Memory B cell (primary cell): ENCODE results near the gene ATXN7L3.

Experiments
- ATAC-seq: fragments of 150-1000 bp; cut with Tn5 transposase; 2 replicates; pipeline ENCODE4 v1.10.0; 2021; ENCODE audit warnings: low read depth, mild to moderate bottlenecking, moderate library complexity
- DNase-seq, 2 donors: peaks; one replicate each; pipeline ENCODE4 v3.0.0; 2022; ENCODE audit warnings: low spot score in 2 of 2
- H3K27ac Mint-ChIP-seq: one replicate; pipeline ENCODE4 v1.8.0; 2022; ENCODE audit warnings: mild to moderate bottlenecking, moderate library complexity, mixed read lengths
- H3K27me3 Mint-ChIP-seq: one replicate; pipeline ENCODE4 v1.8.0; 2022; ENCODE audit warnings: mixed read lengths
- H3K36me3 Mint-ChIP-seq: one replicate; pipeline ENCODE4 v1.8.0; 2022; ENCODE audit warnings: mild to moderate bottlenecking, mixed read lengths
- H3K4me1 Mint-ChIP-seq: one replicate; pipeline ENCODE4 v1.8.0; 2022; ENCODE audit warnings: mixed read lengths
- H3K4me3 Mint-ChIP-seq: one replicate; pipeline ENCODE4 v1.8.0; 2022; ENCODE audit warnings: mild to moderate bottlenecking, moderate library complexity, mixed read lengths
- H3K9me3 Mint-ChIP-seq: one replicate; pipeline ENCODE4 v1.8.0; 2022; ENCODE audit warnings: mixed read lengths

The ATXN7L3 gene

DNA sequence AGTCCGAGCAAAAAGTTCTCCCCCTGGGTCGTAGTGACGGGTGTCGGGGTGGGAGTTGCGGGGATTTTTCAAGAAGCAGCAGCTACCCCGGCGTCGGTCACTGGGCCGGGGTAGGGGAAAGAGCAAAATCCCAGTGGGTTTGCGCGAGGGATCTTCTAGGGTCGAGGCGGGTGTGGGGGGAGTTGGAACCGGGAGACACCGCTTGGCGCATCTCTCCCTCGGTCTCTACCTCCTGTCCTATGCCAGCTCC is 22.1 kb upstream of the ATXN7L3 start:
- H3K27me3 Mint-ChIP-seq: no peaks in the 10 kb centered on the region
- H3K4me1 Mint-ChIP-seq: peaks cover 18% of the 10 kb centered on the region
- H3K36me3 Mint-ChIP-seq: peaks cover 1% of the 10 kb centered on the region
- peak in 1 of 2 donors; percentile 45 for DNase-seq
- H3K4me3 Mint-ChIP-seq: peak overlapping the region; percentile 93
- H3K27ac Mint-ChIP-seq: peak overlapping the region; percentile 95
- no peak for ATAC-seq
- no peaks in the 10 kb centered on the region for H3K9me3 Mint-ChIP-seq

DNA sequence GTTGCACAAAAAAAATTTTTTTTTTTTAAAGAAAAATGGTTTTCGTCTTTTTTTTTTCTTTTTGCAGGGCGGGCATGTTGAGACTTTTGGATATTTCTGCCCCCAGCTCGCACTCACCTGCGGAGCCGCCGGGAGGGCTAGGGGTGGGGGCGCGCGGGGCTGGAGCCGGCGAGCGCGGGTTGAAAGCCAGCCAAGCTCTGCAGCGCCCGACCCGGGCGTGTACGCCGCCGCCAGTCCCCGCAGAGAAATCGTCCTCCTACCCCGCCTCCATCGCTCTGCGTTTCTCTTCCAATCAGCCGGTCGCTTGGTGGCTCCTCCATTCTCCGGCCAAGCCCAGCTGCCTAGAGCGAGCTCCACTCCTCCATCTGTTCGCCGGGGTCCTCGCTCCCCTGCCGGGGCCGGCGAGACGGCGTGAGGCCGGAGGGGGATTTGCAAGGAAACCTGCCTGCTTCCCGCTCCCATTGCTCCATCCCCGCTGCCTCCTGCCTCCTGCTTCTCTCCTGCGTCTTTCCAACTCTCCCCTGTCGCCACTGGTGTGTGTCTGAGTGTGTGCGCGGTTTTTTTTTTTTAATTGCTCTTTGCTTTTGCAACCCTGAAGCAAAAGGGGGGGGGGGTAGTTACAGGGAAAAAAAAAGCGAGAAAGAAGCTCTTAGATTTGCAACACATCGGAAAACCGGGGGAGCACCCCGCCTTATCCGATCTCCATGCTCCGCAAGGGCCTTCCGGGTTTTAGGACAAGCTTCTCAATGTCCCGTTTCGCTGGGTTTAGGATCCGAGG is 21.6 kb upstream of the ATXN7L3 start:
- ATAC-seq: peak; percentile 28
- Mint-ChIP-seq H3K27me3 (no peaks in the 10 kb centered on the region), H3K36me3 (peaks cover 3% of the 10 kb centered on the region), H3K4me1 (peaks cover 22% of the 10 kb centered on the region), H3K4me3 (peak overlapping the region; percentile 93), H3K27ac (peak overlapping the region; percentile 95), H3K9me3 (no peaks in the 10 kb centered on the region)
- DNase-seq: peak; percentile 58 to 70

GRCh38 chr17:44220213-44221083 is 20.8 kb upstream of the ATXN7L3 start:
- Mint-ChIP-seq H3K4me1 (peaks cover 29% of the 10 kb centered on the region), H3K36me3 (peaks cover 6% of the 10 kb centered on the region), H3K27me3 (no peaks in the 10 kb centered on the region), H3K4me3 (peak overlapping the region; percentile 93), H3K9me3 (no peaks in the 10 kb centered on the region), H3K27ac (peak overlapping the region; percentile 95)
- ATAC-seq (peak; percentile 20), DNase-seq (peak; percentile 51 to 70)

DNA sequence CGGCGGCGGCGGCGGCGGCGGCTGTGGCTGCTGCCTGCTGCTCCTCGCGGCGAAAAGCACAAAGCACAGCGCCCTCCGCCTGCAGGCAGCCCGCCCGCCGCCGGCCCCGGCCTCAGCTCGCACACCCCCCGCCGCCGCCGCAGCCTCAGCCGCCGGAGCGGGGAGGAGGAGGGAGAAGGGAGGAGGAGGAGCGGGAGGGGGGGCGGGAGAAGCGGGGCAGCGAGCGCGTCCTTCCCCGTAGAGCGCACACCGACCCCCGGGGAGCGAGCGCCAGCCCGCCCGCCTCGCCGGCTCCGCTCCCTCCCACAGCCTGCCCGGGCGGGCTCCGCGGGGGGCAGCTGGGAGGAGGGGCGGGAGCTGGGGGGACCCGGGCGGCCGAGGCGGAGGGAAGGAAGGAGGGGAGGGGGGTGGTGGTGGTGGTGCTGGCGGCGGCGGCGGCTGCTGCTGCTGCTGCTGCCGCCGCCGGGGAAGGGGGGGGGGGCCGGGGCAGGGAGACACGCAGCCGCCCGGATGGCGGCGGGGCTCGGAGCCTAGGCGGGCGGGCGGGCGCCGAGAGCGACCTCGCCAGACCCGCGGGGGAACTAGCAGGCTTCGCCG is 20.0 kb upstream of the ATXN7L3 start, which contains the start of gene UBTF:
UBTF (minus strand) TSS at position 60 of the 597 bp plus-strand sequence. CDS start 1,446 bp downstream, outside the sequence.
- Mint-ChIP-seq H3K4me3 (peak within 1 kb of the TSS; percentile 93), H3K27me3 (no peaks in the 10 kb centered on the region), H3K36me3 (peaks cover 12% of the 10 kb centered on the region), H3K4me1 (peaks cover 36% of the 10 kb centered on the region), H3K9me3 (no peaks in the 10 kb centered on the region), H3K27ac (peak within 1 kb of the TSS; percentile 91)
- ATAC-seq (peak; percentile 31), DNase-seq (peak; percentile 65 to 71)

- H3K27ac Mint-ChIP-seq: no peak overlapping the region
These were observed 19.5 kb upstream of the ATXN7L3 start for GRCh38 chr17:44219108-44219615.

DNA sequence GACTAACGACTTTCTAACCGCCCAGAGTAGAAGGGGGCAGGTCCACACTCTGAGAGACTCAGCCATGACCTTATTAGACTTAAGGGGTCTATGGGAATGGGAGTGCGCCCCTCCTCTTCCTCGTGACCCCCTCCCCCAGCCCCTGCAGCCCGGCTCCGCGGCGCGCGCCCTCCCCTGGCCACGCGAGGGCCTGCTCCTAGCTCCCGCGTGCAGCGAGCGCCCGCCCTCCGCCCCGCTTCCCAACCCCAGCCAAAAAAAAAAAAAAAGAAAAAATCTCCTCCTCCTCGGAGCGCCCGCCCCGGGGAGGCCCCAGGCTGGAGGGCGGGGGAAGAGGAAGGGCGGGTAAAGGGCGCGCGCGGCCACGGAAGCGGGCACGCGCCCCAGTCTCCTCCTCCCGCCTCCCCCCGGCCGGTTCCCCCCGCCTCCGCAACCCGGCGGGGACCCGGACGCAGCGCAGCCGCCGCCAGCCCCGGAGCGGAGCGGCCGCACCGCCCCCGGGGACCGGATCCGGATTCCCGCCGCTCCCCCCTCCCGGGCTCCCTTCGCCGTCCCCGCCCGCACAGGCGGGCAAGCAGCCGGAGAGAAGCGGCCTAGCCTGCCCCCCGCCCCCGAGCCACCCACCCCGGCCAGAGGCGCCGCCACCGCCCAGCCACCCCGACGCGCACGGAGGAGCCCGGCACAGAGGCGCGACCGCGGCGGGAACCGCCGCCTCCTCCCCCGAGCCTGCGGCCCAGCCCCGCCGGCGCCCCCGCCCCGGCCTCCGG is 18.8 kb upstream of the ATXN7L3 start:
- no peaks in the 10 kb centered on the region for H3K9me3 Mint-ChIP-seq
- H3K4me3 Mint-ChIP-seq: peak overlapping the region; percentile 77
- peaks cover 46% of the 10 kb centered on the region for H3K4me1 Mint-ChIP-seq
- peaks cover 20% of the 10 kb centered on the region for H3K36me3 Mint-ChIP-seq
- H3K27ac Mint-ChIP-seq: peak overlapping the region; percentile 87
- no peaks in the 10 kb centered on the region for H3K27me3 Mint-ChIP-seq
- ATAC-seq (peak; percentile 42), DNase-seq (peak; percentile 85 to 88)

More at GRCh38 chr17:44219108-44219615, 19.5 kb upstream of the ATXN7L3 start:
- Mint-ChIP-seq H3K4me3 (peak overlapping the region; percentile 57), H3K4me1 (peaks cover 40% of the 10 kb centered on the region), H3K9me3 (no peaks in the 10 kb centered on the region), H3K27me3 (no peaks in the 10 kb centered on the region), H3K36me3 (peaks cover 14% of the 10 kb centered on the region)
- DNase-seq (peak; percentile 77 to 84), ATAC-seq (peak; percentile 45)

DNA sequence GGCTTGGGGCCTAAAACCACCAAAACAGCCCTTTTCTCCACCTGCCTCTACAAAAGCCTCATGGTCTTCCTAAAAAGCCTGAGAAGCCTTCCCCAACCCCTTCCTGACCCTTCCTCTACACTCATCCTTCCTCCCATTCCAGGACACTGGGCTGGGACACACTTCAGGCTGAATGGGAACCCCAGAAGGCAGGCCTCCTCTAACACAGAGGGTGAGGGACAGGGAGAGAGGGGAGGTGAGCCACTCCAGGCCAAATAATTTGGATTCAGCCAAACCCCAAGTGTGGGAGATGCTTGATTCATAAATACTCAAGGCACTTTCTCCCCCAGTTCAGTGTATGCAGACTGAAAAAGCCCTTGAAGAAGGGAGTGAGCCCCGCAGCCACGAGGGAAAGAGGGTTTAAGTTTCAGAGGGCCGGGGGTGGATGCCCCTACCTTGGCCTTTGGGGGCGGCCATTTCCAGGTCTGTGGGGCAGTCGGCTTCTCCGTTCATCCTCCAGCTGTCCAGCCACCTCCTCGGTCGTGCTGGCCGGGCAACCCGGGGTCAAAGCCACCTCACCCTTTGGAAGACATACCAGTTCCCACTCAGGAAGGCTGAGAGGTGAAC is 18.2 kb upstream of the ATXN7L3 start:
- no peaks in the 10 kb centered on the region for H3K9me3 Mint-ChIP-seq
- peaks cover 46% of the 10 kb centered on the region for H3K4me1 Mint-ChIP-seq
- no peaks in the 10 kb centered on the region for H3K27me3 Mint-ChIP-seq
- DNase-seq: peak in 1 of 2 donors; percentile 40
- peak overlapping the region; percentile 77 for H3K4me3 Mint-ChIP-seq
- H3K27ac Mint-ChIP-seq: peak overlapping the region; percentile 87
- ATAC-seq: no peak
- H3K36me3 Mint-ChIP-seq: peaks cover 20% of the 10 kb centered on the region

GRCh38 chr17:44216694-44217093 is 17.0 kb upstream of the ATXN7L3 start:
- H3K36me3 Mint-ChIP-seq: peaks cover 20% of the 10 kb centered on the region
- H3K4me3 Mint-ChIP-seq: peak overlapping the region; percentile 77
- ATAC-seq (no peak), DNase-seq (no peak)
- H3K4me1 Mint-ChIP-seq: peaks cover 43% of the 10 kb centered on the region
- H3K9me3 Mint-ChIP-seq: no peaks in the 10 kb centered on the region
- H3K27me3 Mint-ChIP-seq: no peaks in the 10 kb centered on the region
- H3K27ac Mint-ChIP-seq: peak overlapping the region; percentile 87

DNA sequence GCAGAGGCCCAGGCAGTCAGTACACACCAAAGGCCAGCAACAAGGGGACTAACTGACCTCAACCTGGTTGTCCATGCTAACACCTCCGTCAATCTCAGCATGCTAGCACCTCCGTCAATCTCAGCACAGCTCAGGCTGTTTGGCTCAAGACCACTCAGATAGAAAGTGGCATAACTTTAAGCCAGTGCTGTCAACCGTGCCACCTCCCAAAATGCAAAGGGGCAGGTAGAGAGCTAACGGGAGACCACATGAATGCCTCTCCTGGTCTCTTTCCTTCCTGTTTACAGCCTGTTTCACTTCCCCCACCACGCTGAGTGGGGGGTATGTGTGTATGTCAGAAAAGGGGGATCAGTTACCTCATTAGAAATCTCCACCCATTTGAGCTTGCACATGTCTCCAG is 16.5 kb upstream of the ATXN7L3 start:
- Mint-ChIP-seq H3K4me1 (peaks cover 43% of the 10 kb centered on the region), H3K36me3 (peaks cover 20% of the 10 kb centered on the region), H3K4me3 (peak overlapping the region; percentile 77), H3K9me3 (no peaks in the 10 kb centered on the region), H3K27ac (peak overlapping the region; percentile 87), H3K27me3 (no peaks in the 10 kb centered on the region)
- ATAC-seq (peak; percentile 50), DNase-seq (peak; percentile 60 to 72)

DNA sequence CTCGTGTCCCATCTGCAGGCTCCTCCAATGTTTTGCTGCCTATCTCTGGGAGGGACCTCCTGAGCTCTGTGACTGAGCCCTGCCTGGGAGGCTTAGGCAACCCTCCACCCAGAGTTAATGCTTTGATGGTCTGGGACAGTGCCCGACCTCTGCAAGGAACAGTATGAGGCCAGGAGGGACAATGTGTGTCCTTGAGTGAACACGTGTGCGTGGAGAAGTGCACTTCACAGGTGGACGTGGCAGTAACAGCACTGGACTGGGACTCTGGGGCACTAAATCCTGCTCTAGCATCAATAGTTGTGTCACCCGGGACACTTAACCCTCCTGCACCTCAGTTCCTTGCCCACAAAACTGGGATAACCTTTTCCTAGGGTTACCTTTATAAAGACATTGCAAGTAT is 15.2 kb upstream of the ATXN7L3 start:
- H3K36me3 Mint-ChIP-seq: peaks cover 22% of the 10 kb centered on the region
- H3K27me3 Mint-ChIP-seq: no peaks in the 10 kb centered on the region
- no peaks in the 10 kb centered on the region for H3K9me3 Mint-ChIP-seq
- H3K27ac Mint-ChIP-seq: peak overlapping the region; percentile 87
- peaks cover 47% of the 10 kb centered on the region for H3K4me1 Mint-ChIP-seq
- DNase-seq (no peak), ATAC-seq (no peak)
- peak overlapping the region; percentile 77 for H3K4me3 Mint-ChIP-seq

DNA sequence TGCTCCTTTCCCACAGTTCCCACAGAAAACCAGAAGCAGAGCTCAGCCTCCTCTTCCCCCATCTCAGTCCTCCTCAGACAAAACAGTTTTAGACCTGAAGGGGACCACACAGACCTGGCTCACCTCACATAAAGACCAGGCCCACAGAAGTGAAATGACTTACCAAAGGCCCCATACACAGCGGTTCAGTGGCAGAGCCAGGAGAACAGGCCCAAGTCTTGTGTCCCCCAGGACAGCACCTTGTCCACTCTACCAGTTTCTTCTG is 14.5 kb upstream of the ATXN7L3 start:
- DNase-seq (no peak), ATAC-seq (no peak)
- H3K4me3 Mint-ChIP-seq: no peak overlapping the region
- peaks cover 47% of the 10 kb centered on the region for H3K4me1 Mint-ChIP-seq
- H3K36me3 Mint-ChIP-seq: peaks cover 24% of the 10 kb centered on the region
- no peaks in the 10 kb centered on the region for H3K27me3 Mint-ChIP-seq
- H3K27ac Mint-ChIP-seq: peak overlapping the region; percentile 87
- no peaks in the 10 kb centered on the region for H3K9me3 Mint-ChIP-seq

GRCh38 chr17:44213403-44214229 is 13.9 kb upstream of the ATXN7L3 start:
- Mint-ChIP-seq H3K4me3 (no peak overlapping the region), H3K4me1 (peaks cover 47% of the 10 kb centered on the region)

More at GRCh38 chr17:44213403-44214229, 13.9 kb upstream of the ATXN7L3 start:
- no peak for DNase-seq
- no peaks in the 10 kb centered on the region for H3K9me3 Mint-ChIP-seq
- peak overlapping the region; percentile 87 for H3K27ac Mint-ChIP-seq
- H3K27me3 Mint-ChIP-seq: no peaks in the 10 kb centered on the region
- no peak for ATAC-seq
- peaks cover 26% of the 10 kb centered on the region for H3K36me3 Mint-ChIP-seq
